ENCODE data around the gene MTARC2. TPM values are rescaled to one million over a fixed set of nuclear protein-coding genes. Genes with fewer than 3 reads are reported as not detected.

MTARC2 gene
- total RNA-seq (1.6 TPM), polyA plus RNA-seq (9.5 TPM)
- long read RNA-seq, donor 1: 0 reads
- long read RNA-seq, donor 2, partial matches to known transcripts: 0 of 1 reads
- long read RNA-seq, donor 2, other reads (novel, unspliced or antisense): 0 of 1 reads
- long read RNA-seq, donor 3, partial matches to known transcripts: 0 of 1 reads
- long read RNA-seq, donor 3, other reads (novel, unspliced or antisense): 0 of 1 reads
- long read RNA-seq, donor 4: 0 reads
- long read RNA-seq, donor 5, partial matches to known transcripts: 0 of 2 reads
- long read RNA-seq, donor 5, other reads (novel, unspliced or antisense): 0 of 2 reads
- long read RNA-seq, donor 6: 0 reads
- long read RNA-seq, donor 7, partial matches to known transcripts: 0 of 2 reads
- long read RNA-seq, donor 7, other reads (novel, unspliced or antisense): 0 of 2 reads
- long read RNA-seq, donor 8: 0 reads
- long read RNA-seq, donor 9: 0 reads
- long read RNA-seq, donor 10, partial matches to known transcripts: 0 of 1 reads
- long read RNA-seq, donor 10, other reads (novel, unspliced or antisense): 0 of 1 reads

DNA sequence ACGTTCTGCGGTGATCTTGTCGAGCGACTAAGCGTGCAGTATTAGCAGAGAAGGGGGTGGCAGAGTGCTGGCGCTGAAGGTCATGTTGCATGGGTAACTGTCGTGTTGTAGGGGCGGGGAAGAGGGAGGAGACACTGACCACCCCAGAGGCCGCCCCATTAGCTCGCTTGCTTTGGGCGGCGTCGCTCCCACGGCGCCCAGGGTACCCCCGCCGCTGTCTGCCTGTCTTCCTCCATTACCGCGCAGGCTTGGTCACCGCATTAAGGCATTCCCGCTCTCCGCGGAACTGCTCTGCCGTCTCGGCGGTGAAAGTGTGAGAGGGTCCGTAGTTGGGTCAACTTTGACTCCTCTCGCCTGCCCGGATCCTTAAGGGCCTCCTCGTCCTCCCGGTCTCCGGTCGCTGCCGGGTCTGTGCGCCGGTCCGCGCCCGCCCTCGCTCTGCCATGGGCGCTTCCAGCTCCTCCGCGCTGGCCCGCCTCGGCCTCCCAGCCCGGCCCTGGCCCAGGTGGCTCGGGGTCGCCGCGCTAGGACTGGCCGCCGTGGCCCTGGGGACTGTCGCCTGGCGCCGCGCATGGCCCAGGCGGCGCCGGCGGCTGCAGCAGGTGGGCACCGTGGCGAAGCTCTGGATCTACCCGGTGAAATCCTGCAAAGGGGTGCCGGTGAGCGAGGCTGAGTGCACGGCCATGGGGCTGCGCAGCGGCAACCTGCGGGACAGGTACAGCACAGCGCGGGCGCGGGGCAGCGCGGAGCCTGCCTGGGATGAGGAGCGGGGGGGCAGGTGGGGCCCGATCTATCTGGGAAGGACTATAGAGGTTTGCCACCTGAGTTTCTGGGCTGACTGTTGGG is at the start of gene MTARC2:
Gene MTARC2, plus strand, starts transcription at position 234 of the 846 bp plus-strand sequence. Its CDS starts 210 bp downstream, at position 444.
- H3K27me3 ChIP-seq (ENCODE audit: control insufficient read depth in 2 of 2, insufficient read depth in 1 of 2, low read length in 1 of 2): peaks cover 10 to 41% of the 10 kb centered on the region in 2 donors
- peak within 1 kb of the TSS; percentile 35 to 36 for H3K4me3 ChIP-seq (ENCODE audit: low read length in 2 of 2)

GRCh38 chr1:220698607-220699016 is 49.5 kb upstream of the MTARC2 start:
- H3K4me3 ChIP-seq (ENCODE audit: low read length in 2 of 2): no peak overlapping the region
- H3K36me3 ChIP-seq (ENCODE audit: control insufficient read depth in 2 of 2, insufficient read depth in 2 of 2, low read length in 1 of 2): no peaks in the 10 kb centered on the region
- no peaks in the 10 kb centered on the region for H3K4me1 ChIP-seq (ENCODE audit: control insufficient read depth in 2 of 2, insufficient read depth in 2 of 2, low read length in 2 of 2)
- DNase-seq (ENCODE audit: low read depth in 6 of 9, low spot score in 9 of 9): no peak
- no peaks in the 10 kb centered on the region for H3K9me3 ChIP-seq (ENCODE audit: control insufficient read depth in 2 of 2, insufficient read depth in 1 of 2, low read length in 1 of 2)
- 92% methylated on average over 5 of the region's 5 CpGs for WGBS
- H3K27ac ChIP-seq (ENCODE audit: low read depth in 1 of 2, low read length in 1 of 2): no peak overlapping the region
- no peaks in the 10 kb centered on the region for H3K27me3 ChIP-seq (ENCODE audit: control insufficient read depth in 2 of 2, insufficient read depth in 1 of 2, low read length in 1 of 2)

More for the DNA sequence above, at the start of gene MTARC2:
- peak in 2 of 9 donors; percentile 8 to 19 for DNase-seq (ENCODE audit: low read depth in 6 of 9, low spot score in 9 of 9)
- WGBS: 3% methylated on average over 77 of the region's 77 CpGs
- no peaks in the 10 kb centered on the region for H3K36me3 ChIP-seq (ENCODE audit: control insufficient read depth in 2 of 2, insufficient read depth in 2 of 2, low read length in 1 of 2)
- H3K27ac ChIP-seq (ENCODE audit: low read depth in 1 of 2, low read length in 1 of 2): peak within 1 kb of the TSS in 1 of 2 donors; percentile 7
- no peaks in the 10 kb centered on the region for H3K9me3 ChIP-seq (ENCODE audit: control insufficient read depth in 2 of 2, insufficient read depth in 1 of 2, low read length in 1 of 2)
- H3K4me1 ChIP-seq (ENCODE audit: control insufficient read depth in 2 of 2, insufficient read depth in 2 of 2, low read length in 2 of 2): peaks cover 0 to 5% of the 10 kb centered on the region in 2 donors

- Histone ChIP-seq H3K9me3 (ENCODE audit: control insufficient read depth in 2 of 2, insufficient read depth in 1 of 2, low read length in 1 of 2) (no peaks in the 10 kb centered on the region), H3K4me3 (ENCODE audit: low read length in 2 of 2) (no peak overlapping the region), H3K4me1 (ENCODE audit: control insufficient read depth in 2 of 2, insufficient read depth in 2 of 2, low read length in 2 of 2) (no peaks in the 10 kb centered on the region), H3K36me3 (ENCODE audit: control insufficient read depth in 2 of 2, insufficient read depth in 2 of 2, low read length in 1 of 2) (no peaks in the 10 kb centered on the region), H3K27me3 (ENCODE audit: control insufficient read depth in 2 of 2, insufficient read depth in 1 of 2, low read length in 1 of 2) (no peaks in the 10 kb centered on the region), H3K27ac (ENCODE audit: low read depth in 1 of 2, low read length in 1 of 2) (no peak overlapping the region)
- 93% methylated on average over 3 of the region's 3 CpGs for WGBS
- no peak for DNase-seq (ENCODE audit: low read depth in 6 of 9, low spot score in 9 of 9)
Observed at GRCh38 chr1:220699044-220699443, 49.1 kb upstream of the MTARC2 start.

DNA sequence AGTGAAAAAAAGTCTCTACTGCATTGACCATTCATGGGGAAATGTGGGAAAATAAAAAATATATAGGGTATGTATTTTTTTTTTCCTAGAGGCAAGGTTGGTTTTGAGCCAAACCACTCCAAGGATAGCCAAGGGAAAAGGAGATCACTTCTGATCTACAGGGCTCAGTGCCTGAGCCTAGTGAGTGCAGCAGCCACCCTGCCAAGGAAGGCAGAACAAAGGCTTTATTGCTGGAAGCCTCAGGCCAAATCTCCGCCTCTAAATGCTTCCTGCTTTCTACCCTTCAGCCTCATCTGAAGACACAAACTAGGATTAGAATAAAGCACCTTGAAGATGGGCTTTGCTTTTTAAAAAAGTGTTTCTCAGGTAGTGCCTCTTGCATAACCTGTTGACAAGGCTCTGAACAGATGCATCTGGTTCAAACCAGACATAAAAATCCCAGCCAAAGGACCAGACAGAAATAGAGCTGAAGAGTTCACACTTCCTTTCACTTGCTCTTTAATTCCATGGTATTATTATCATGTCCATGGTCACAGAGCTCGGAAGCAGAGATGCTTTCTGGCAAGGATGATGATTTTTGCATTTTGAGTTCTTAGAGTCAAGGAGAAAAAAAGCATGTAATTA is 47.5 kb upstream of the MTARC2 start:
- 87% methylated on average over 2 of the region's 2 CpGs for WGBS
- Histone ChIP-seq H3K9me3 (ENCODE audit: control insufficient read depth in 2 of 2, insufficient read depth in 1 of 2, low read length in 1 of 2) (no peaks in the 10 kb centered on the region), H3K27ac (ENCODE audit: low read depth in 1 of 2, low read length in 1 of 2) (no peak overlapping the region), H3K36me3 (ENCODE audit: control insufficient read depth in 2 of 2, insufficient read depth in 2 of 2, low read length in 1 of 2) (no peaks in the 10 kb centered on the region), H3K27me3 (ENCODE audit: control insufficient read depth in 2 of 2, insufficient read depth in 1 of 2, low read length in 1 of 2) (no peaks in the 10 kb centered on the region), H3K4me3 (ENCODE audit: low read length in 2 of 2) (no peak overlapping the region), H3K4me1 (ENCODE audit: control insufficient read depth in 2 of 2, insufficient read depth in 2 of 2, low read length in 2 of 2) (no peaks in the 10 kb centered on the region)
- DNase-seq (ENCODE audit: low read depth in 6 of 9, low spot score in 9 of 9): no peak

- no peak for DNase-seq (ENCODE audit: low read depth in 6 of 9, low spot score in 9 of 9)
- Histone ChIP-seq H3K4me1 (ENCODE audit: control insufficient read depth in 2 of 2, insufficient read depth in 2 of 2, low read length in 2 of 2) (no peaks in the 10 kb centered on the region), H3K27ac (ENCODE audit: low read depth in 1 of 2, low read length in 1 of 2) (no peak overlapping the region), H3K27me3 (ENCODE audit: control insufficient read depth in 2 of 2, insufficient read depth in 1 of 2, low read length in 1 of 2) (no peaks in the 10 kb centered on the region), H3K9me3 (ENCODE audit: control insufficient read depth in 2 of 2, insufficient read depth in 1 of 2, low read length in 1 of 2) (no peaks in the 10 kb centered on the region), H3K4me3 (ENCODE audit: low read length in 2 of 2) (no peak overlapping the region), H3K36me3 (ENCODE audit: control insufficient read depth in 2 of 2, insufficient read depth in 2 of 2, low read length in 1 of 2) (no peaks in the 10 kb centered on the region)
- WGBS: 47% methylated on average over 6 of the region's 6 CpGs
Observed at GRCh38 chr1:220701974-220702373, 46.1 kb upstream of the MTARC2 start.

GRCh38 chr1:220702733-220703270 is 45.3 kb upstream of the MTARC2 start:
- Histone ChIP-seq H3K36me3 (ENCODE audit: control insufficient read depth in 2 of 2, insufficient read depth in 2 of 2, low read length in 1 of 2) (no peaks in the 10 kb centered on the region), H3K4me1 (ENCODE audit: control insufficient read depth in 2 of 2, insufficient read depth in 2 of 2, low read length in 2 of 2) (no peaks in the 10 kb centered on the region), H3K4me3 (ENCODE audit: low read length in 2 of 2) (no peak overlapping the region), H3K27ac (ENCODE audit: low read depth in 1 of 2, low read length in 1 of 2) (no peak overlapping the region), H3K27me3 (ENCODE audit: control insufficient read depth in 2 of 2, insufficient read depth in 1 of 2, low read length in 1 of 2) (no peaks in the 10 kb centered on the region), H3K9me3 (ENCODE audit: control insufficient read depth in 2 of 2, insufficient read depth in 1 of 2, low read length in 1 of 2) (no peaks in the 10 kb centered on the region)
- WGBS: 71% methylated on average over 5 of the region's 5 CpGs
- DNase-seq (ENCODE audit: low read depth in 6 of 9, low spot score in 9 of 9): no peak

DNA sequence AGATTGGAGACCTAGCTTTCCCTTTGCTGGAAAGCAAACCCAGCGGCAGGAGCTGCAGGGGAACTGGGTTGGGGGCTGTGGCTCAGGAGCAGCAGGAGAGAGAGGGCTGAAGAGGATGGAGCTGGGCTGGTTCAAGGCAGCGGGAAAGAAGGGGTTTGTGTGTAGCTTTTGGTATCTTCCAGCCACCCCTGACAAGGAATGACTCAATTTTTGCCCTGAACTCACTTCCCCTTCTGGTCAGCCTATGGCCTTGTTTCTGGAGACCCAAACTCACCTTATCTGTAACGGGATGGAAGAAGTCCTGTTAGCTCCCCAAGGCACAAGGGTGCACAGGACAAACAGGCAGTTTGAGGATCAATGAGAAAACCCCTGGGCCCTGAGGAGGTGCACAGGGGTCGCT is 44.8 kb upstream of the MTARC2 start:
- no peak overlapping the region for H3K27ac ChIP-seq (ENCODE audit: low read depth in 1 of 2, low read length in 1 of 2)
- H3K27me3 ChIP-seq (ENCODE audit: control insufficient read depth in 2 of 2, insufficient read depth in 1 of 2, low read length in 1 of 2): no peaks in the 10 kb centered on the region
- 95% methylated on average over 4 of the region's 4 CpGs for WGBS
- H3K4me3 ChIP-seq (ENCODE audit: low read length in 2 of 2): no peak overlapping the region
- no peak for DNase-seq (ENCODE audit: low read depth in 6 of 9, low spot score in 9 of 9)
- no peaks in the 10 kb centered on the region for H3K4me1 ChIP-seq (ENCODE audit: control insufficient read depth in 2 of 2, insufficient read depth in 2 of 2, low read length in 2 of 2)
- H3K9me3 ChIP-seq (ENCODE audit: control insufficient read depth in 2 of 2, insufficient read depth in 1 of 2, low read length in 1 of 2): no peaks in the 10 kb centered on the region
- no peaks in the 10 kb centered on the region for H3K36me3 ChIP-seq (ENCODE audit: control insufficient read depth in 2 of 2, insufficient read depth in 2 of 2, low read length in 1 of 2)

DNA sequence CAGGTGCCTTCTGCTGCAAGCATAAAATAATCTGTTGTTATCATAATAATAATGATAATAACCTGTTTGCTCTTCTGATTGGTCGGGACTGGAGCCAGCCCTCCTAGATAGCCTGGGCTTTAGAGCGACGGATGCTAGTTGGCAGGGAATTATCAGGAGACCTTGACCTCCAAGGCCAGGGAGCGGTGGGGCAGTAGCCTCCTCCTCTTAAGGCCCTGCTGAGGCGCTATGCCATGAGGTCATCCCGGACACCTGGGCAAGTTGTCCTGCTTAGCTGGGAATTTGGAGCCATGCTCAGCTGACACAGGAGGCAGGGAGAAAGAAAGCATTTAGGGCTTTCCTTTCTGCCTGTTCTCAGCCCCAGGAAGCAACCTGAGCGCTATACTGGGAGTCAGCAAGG is 42.3 kb upstream of the MTARC2 start:
- Histone ChIP-seq H3K27ac (ENCODE audit: low read depth in 1 of 2, low read length in 1 of 2) (no peak overlapping the region), H3K27me3 (ENCODE audit: control insufficient read depth in 2 of 2, insufficient read depth in 1 of 2, low read length in 1 of 2) (no peaks in the 10 kb centered on the region), H3K4me1 (ENCODE audit: control insufficient read depth in 2 of 2, insufficient read depth in 2 of 2, low read length in 2 of 2) (no peaks in the 10 kb centered on the region), H3K9me3 (ENCODE audit: control insufficient read depth in 2 of 2, insufficient read depth in 1 of 2, low read length in 1 of 2) (no peaks in the 10 kb centered on the region), H3K4me3 (ENCODE audit: low read length in 2 of 2) (no peak overlapping the region), H3K36me3 (ENCODE audit: control insufficient read depth in 2 of 2, insufficient read depth in 2 of 2, low read length in 1 of 2) (no peaks in the 10 kb centered on the region)
- WGBS: 98% methylated on average over 7 of the region's 7 CpGs
- DNase-seq (ENCODE audit: low read depth in 6 of 9, low spot score in 9 of 9): no peak

All from thymus (tissue), 14 donors.